Thyroid gland (tissue), 4 donors: ENCODE results near the gene CDK3. TPM values are rescaled to one million over a fixed set of nuclear protein-coding genes. Genes with fewer than 3 reads are reported as not detected.

Source experiments
- DNase-seq, 2 donors: peaks; one replicate each; pipeline ENCODE4 v3.0.0-alpha.2; 2019
- H3K27ac ChIP-seq, 3 donors: fragments of 200-600 bp; sonication (generic); 1 replicate in 2 of 3; 2 replicates in 1 of 3; pipeline ENCODE4 v1.5.1; 2016 to 2019; ENCODE audit warnings: mild to moderate bottlenecking in 1 of 3, moderate library complexity in 1 of 3
- H3K27me3 ChIP-seq: fragments of 200-600 bp; sonication (generic); one replicate; pipeline ENCODE4 v1.5.1; 2019
- H3K36me3 ChIP-seq, 2 donors: fragments of 200-600 bp; sonication (generic); one replicate each; pipeline ENCODE4 v1.5.1; 2016 to 2019
- H3K4me1 ChIP-seq, 2 donors: fragments of 200-600 bp; sonication (generic); one replicate each; pipeline ENCODE4 v1.5.1; 2017 to 2019
- H3K4me3 ChIP-seq, 3 donors: fragments of 200-600 bp; sonication (generic); replicated peaks in 1 of 3; 1 replicate in 2 of 3; 2 replicates in 1 of 3; pipeline ENCODE4 v1.5.1; 2016; ENCODE audit warnings: mild to moderate bottlenecking in 1 of 3
- H3K9me3 ChIP-seq: fragments of 200-600 bp; sonication (generic); one replicate; pipeline ENCODE4 v1.5.1; 2017
- POLR2A ChIP-seq, 2 donors: fragments of 450-650 bp; IDR thresholded peaks; one replicate each; pipeline ENCODE4 v1.6.1; 2017; ENCODE audit warnings: antibody characterized with exemption in 2 of 2, mild to moderate bottlenecking in 2 of 2, moderate library complexity in 1 of 2
- WGBS, 2 donors: methylation state at CpG; one replicate each; pipeline ENCODE4 v1.1.5; 2017; 5-methylcytosine and 5-hydroxymethylcytosine counted together
- intact Hi-C: fragments of 100-400 bp; cut with DNase I; formaldehyde crosslinking; loops from one replicate; pipeline ENCODE4 v1.15.1; 2023
- total RNA-seq, 4 donors: library from RNA; depleted of rRNA; stranded (reverse); fragments of >200 nt; gene quantifications; one replicate each; pipeline ENCODE4 v1.2.3, GENCODE V29; 2016
- TF ChIP-seq, protein P1 (sequence below), 6 experiments: fragments of 200-600 bp in 3 of 6; fragments of 450-650 bp in 3 of 6; sonication (generic) in 3 of 6; IDR thresholded peaks; one replicate each; pipeline ENCODE4 v1.5.1; 2016 to 2019; ENCODE audit warnings: antibody characterized with exemption in 6 of 6, mild to moderate bottlenecking in 2 of 6, inconsistent platforms in 1 of 6, moderate library complexity in 1 of 6

Gene CDK3
- total RNA-seq, 4 donors from 2014 or later: 3.1 to 9.7 (median 9.3) TPM

DNA sequence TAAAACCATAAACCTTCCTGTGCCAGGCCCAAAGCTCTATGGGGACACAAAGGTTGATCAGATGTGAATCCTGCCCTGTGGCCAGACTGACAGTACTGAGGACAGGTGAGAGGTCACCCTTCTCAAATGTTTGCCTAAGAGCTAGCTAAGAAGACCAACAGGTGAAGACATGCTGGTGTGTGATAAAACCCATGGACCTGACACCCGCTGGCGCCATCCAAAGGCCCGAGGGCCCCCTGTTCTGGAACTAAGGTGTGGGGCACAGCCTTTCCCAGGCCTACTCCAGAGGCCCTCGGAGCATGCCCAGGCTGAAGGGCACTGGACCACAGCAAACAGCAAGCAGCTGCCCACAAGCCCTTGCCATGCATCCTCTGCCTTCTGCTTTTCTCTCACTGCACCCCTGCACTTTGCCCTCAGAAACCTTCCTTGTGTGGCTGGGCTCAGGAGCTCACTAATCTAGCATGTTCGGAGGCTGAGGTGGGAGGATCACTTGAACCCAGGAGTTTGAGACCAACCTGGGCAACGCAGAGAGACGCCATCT lies 5.2 kb upstream of the CDK3 start:
- 94 to 100% methylated on average over 6 of the region's 7 CpGs for WGBS, 2 donors
- intact Hi-C loops: no loop called here
- no peak overlapping the region for H3K27ac ChIP-seq
- TF ChIP-seq POLR2A (IDR thresholded peaks at IDR 0.05): no peak
- TF ChIP-seq, protein P1, sequence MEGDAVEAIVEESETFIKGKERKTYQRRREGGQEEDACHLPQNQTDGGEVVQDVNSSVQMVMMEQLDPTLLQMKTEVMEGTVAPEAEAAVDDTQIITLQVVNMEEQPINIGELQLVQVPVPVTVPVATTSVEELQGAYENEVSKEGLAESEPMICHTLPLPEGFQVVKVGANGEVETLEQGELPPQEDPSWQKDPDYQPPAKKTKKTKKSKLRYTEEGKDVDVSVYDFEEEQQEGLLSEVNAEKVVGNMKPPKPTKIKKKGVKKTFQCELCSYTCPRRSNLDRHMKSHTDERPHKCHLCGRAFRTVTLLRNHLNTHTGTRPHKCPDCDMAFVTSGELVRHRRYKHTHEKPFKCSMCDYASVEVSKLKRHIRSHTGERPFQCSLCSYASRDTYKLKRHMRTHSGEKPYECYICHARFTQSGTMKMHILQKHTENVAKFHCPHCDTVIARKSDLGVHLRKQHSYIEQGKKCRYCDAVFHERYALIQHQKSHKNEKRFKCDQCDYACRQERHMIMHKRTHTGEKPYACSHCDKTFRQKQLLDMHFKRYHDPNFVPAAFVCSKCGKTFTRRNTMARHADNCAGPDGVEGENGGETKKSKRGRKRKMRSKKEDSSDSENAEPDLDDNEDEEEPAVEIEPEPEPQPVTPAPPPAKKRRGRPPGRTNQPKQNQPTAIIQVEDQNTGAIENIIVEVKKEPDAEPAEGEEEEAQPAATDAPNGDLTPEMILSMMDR (IDR thresholded peaks at IDR 0.05): no peak
- H3K4me1 ChIP-seq: peaks cover 0 to 7% of the 10 kb centered on the region in 2 donors
- no peak for DNase-seq
- no peak overlapping the region for H3K4me3 ChIP-seq
- H3K27me3 ChIP-seq: no peaks in the 10 kb centered on the region
- H3K36me3 ChIP-seq: peaks cover 0 to 4% of the 10 kb centered on the region in 2 donors
- H3K9me3 ChIP-seq: no peaks in the 10 kb centered on the region

DNA sequence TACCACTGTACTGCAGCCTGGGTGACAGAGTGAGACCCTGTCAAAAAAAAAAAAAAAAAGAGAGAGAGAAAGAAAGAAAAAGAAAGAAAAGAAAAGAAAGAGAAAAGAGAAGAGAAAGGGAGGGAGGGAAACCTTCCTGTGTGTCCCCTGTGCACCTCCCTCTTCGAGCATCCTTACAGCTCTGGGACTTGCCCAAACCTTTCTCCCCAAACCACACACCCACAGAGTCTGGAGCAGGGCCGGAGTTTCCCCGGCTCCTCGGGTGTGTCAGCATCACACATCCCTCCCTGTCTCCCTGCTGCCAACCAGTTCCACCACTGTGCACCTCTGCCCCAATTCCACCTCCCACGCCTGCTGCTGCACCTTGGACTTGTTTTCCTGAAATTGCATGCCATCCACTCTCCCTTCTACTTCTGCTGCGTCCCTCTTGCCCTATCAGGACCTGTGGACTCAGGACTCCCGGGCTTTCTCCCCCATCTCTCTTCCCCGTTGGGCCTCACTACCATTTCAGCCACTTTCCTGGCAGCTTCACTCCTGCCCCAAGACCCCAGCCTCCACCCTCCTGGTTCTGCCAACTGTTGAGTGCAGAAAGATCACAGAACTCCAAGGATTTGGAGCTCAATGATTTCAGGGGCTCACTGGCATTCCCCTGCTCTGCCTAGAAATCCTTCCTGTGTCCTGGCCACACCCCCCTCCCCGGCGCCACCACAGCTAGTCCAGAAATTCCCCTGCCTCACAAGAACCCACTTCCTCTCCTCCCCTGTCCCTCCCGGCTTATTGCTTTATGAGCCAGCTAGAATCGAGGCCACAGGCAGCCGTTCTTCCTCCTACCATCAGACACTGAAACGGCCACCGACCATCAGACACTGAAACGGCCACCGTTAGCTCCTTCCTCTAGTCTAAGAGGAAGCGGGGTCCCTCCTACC lies 3.7 kb upstream of the CDK3 start:
- Histone ChIP-seq H3K4me1 (peaks cover 0 to 7% of the 10 kb centered on the region in 2 donors), H3K27ac (no peak overlapping the region), H3K4me3 (no peak overlapping the region), H3K9me3 (no peaks in the 10 kb centered on the region), H3K36me3 (no peaks in the 10 kb centered on the region), H3K27me3 (no peaks in the 10 kb centered on the region)
- DNase-seq: no peak
- 61 to 67% methylated on average over 18 of the region's 18 CpGs for WGBS, 2 donors
- TF ChIP-seq, protein P1 (IDR thresholded peaks at IDR 0.05): no peak
- no peak for TF ChIP-seq POLR2A (IDR thresholded peaks at IDR 0.05)
- intact Hi-C loops: no loop called here

DNA sequence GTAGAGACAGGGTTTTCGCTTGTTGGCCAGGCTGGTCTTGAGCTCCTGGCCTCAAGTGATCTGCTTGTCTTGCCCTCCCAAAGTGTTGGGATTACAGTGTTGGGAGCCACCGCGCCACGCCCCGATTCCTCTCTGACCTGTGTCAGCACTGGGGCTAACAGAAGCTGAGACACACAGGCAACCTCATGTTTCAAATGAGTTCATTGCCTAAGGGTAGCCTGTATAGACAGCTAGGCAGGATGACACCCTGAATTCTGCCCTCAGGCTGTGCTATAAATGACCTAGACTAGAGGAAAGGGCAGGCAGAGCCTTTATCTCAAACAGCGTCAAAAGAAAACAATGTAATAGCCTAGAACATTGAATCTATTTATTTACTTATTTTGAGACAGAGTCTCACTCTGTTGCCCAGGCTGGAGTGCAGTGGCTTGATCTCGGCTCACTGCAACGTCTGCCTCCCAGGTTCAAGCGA lies 2.3 kb upstream of the CDK3 start:
- H3K4me1 ChIP-seq: peaks cover 0 to 7% of the 10 kb centered on the region in 2 donors
- H3K4me3 ChIP-seq: no peak overlapping the region
- no peaks in the 10 kb centered on the region for H3K27me3 ChIP-seq
- no peak for DNase-seq
- intact Hi-C loops: no loop called here
- no peaks in the 10 kb centered on the region for H3K9me3 ChIP-seq
- no peak for TF ChIP-seq POLR2A (IDR thresholded peaks at IDR 0.05)
- TF ChIP-seq, protein P1 (IDR thresholded peaks at IDR 0.05): no peak
- no peak overlapping the region for H3K27ac ChIP-seq
- H3K36me3 ChIP-seq: no peaks in the 10 kb centered on the region
- WGBS, 2 donors: 93 to 95% methylated on average over 9 of the region's 9 CpGs

DNA sequence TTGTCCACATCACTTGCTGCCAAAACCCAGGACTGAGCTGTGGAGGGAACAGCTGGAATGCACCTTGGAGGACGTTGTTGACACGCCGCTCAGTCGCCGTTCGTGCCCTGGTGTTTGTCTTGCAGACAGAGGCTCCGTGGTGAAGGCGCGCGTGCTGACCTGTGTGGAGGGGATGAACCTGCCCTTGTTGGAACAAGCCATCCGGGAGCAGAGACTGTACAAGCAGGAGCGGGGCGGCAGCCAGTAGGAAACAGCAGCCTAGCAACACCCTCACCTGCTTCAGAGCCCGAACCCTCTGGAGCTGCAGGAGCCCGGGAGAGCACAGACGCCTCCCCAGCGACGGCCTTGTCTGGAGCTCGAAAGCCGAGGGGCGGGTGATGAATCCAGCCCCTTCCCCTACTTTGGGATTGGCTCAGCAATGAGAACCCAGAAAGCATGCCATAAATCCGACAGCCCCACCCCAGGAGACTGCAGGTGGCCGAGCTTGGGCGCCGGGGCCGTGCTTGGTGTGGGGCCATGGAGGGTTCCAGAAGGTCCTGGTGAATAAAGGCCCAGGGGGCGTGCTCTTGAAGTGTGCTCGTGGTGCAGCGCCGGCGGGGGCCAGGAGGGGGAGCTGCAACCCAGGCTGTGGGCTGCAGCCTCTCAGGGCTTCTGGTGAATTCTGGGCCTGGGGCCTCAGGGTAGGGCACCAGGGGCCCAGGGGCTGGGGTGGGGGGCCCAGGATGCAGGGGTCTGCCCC lies 470 bp upstream of the CDK3 start:
- H3K27ac ChIP-seq: peak overlapping the region in 1 of 3 donors; percentile 17
- TF ChIP-seq, protein P1 (IDR thresholded peaks at IDR 0.05): peak in 5 of 6 experiments; percentile 38 to 76 (median 52)
- TF ChIP-seq POLR2A (IDR thresholded peaks at IDR 0.05): no peak
- H3K9me3 ChIP-seq: no peaks in the 10 kb centered on the region
- H3K4me1 ChIP-seq: peaks cover 0 to 7% of the 10 kb centered on the region in 2 donors
- no peaks in the 10 kb centered on the region for H3K36me3 ChIP-seq
- H3K27me3 ChIP-seq: no peaks in the 10 kb centered on the region
- 46 to 52% methylated on average over 11 to 29 of the region's 31 CpGs for WGBS, 2 donors
- H3K4me3 ChIP-seq: no peak overlapping the region
- intact Hi-C loops: loop anchor here (10.0 kb wide), 1 partner anchor 275 kb away; no protein-coding TSS in a partner anchor
- peak; percentile 71 to 83 for DNase-seq
